OCI-LY3 (cell line): ENCODE data around the gene LMO1.

Experiments used
- CTCF ChIP-seq: fragments of 200-600, 300-600 bp; sonication (generic); IDR thresholded peaks from 2 replicates; pipeline ENCODE4 v1.5.1; 2014; ENCODE audit warnings: antibody characterized with exemption, low read length, low read depth
- EZH2phosphoT487 ChIP-seq: fragments of 200-600 bp; shearing (Covaris generic); IDR thresholded peaks from 2 replicates; pipeline ENCODE4 v1.6.1; 2018; ENCODE audit warnings: antibody characterized with exemption, mixed run types, low read depth

- TF ChIP-seq CTCF, result no peak
- no peak for TF ChIP-seq EZH2phosphoT487
Measured at GRCh38 chr11:8252946-8253345, 10.7 kb downstream of the LMO1 start.
